Measurements from ENCODE around the gene NUCB1.
"Not testable (repeated sequence)": the region's sequence is repeated elsewhere in the genome, so short reads cannot be mapped to it uniquely, and the experiment has no call there.

NUCB1 gene

DNA sequence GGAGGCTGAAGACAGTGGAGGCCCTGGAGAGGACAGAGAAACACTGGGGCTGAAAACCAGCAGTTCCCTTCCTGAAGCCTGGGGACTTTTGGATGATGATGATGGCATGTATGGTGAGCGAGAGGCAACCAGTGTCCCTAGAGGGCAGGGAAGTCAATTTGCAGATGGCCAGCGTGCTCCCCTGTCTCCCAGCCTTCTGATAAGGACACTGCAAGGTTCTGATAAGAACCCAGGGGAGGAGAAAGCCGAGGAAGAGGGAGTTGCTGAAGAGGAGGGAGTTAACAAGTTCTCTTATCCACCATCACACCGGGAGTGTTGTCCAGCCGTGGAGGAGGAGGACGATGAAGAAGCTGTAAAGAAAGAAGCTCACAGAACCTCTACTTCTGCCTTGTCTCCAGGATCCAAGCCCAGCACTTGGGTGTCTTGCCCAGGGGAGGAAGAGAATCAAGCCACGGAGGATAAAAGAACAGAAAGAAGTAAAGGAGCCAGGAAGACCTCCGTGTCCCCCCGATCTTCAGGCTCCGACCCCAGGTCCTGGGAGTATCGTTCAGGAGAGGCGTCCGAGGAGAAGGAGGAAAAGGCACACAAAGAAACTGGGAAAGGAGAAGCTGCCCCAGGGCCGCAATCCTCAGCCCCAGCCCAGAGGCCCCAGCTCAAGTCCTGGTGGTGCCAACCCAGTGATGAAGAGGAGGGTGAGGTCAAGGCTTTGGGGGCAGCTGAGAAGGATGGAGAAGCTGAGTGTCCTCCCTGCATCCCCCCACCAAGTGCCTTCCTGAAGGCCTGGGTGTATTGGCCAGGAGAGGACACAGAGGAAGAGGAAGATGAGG, 26.4 kb upstream of the NUCB1 start:
- FAIRE-seq (no peak), DNase-seq (ENCODE audit: insufficient read length, low spot score) (no peak)

DNA sequence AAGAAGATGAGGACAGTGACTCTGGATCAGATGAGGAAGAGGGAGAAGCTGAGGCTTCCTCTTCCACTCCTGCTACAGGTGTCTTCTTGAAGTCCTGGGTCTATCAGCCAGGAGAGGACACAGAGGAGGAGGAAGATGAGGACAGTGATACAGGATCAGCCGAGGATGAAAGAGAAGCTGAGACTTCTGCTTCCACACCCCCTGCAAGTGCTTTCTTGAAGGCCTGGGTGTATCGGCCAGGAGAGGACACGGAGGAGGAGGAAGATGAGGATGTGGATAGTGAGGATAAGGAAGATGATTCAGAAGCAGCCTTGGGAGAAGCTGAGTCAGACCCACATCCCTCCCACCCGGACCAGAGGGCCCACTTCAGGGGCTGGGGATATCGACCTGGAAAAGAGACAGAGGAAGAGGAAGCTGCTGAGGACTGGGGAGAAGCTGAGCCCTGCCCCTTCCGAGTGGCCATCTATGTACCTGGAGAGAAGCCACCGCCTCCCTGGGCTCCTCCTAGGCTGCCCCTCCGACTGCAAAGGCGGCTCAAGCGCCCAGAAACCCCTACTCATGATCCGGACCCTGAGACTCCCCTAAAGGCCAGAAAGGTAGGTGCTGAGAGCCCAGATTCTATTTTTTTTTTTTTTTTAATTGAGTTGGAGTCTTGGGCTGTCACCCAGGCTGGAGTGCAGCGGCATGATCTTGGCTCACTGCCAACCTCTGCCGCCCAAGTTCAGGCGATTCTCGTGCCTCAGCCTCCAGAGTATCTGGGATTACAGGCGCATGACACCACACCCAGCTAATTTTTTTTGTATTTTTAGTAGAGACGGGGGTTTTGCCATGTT, 25.6 kb upstream of the NUCB1 start:
- FAIRE-seq (no peak), DNase-seq (ENCODE audit: insufficient read length, low spot score) (no peak)

DNA sequence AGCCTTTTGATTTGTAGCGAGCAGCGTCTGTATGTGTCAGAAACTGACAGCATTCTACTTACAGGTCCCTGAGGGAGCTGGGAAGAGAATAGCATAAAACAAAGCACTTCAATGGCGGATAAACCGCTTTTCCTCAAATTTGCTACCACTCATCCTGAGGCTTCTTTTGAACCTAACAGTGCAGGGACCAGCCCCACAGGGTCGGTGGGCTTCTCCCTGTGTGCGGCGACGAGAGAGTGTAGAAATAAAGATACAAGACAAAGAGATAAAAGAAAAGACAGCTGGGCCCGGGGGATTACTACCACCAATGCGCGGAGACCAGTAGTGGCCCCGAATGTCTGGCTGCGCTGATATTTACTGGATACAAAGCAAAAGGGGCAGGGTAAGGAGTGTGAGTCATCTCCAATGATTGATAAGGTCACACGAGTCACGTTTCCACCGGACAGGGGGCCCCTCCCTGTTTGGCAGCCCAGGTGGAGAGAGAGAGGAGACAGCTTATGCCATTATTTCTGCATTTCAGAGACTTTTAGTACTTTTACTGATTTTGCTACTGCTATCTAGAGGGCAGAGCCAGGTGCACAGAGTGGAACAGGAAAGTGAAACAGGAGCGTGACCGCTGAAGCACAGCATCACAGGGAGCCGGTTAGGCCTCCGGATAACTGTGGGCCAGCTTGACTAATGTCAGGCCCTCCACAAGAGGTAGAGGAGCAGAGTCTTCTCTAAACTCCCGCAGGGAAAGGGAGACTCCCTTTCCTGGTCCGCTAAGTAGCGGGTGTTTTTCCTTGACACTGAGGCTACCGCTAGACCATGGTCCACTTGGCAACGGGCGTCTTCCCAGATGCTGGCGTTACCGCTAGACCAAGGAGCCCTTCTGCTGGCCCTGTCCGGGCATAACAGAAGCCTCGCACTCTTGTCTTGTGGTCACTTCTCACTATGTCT, 23.8 kb upstream of the NUCB1 start:
- not testable (repeated sequence) for DNase-seq (ENCODE audit: insufficient read length, low spot score)
- FAIRE-seq: peak; percentile 80

DNA sequence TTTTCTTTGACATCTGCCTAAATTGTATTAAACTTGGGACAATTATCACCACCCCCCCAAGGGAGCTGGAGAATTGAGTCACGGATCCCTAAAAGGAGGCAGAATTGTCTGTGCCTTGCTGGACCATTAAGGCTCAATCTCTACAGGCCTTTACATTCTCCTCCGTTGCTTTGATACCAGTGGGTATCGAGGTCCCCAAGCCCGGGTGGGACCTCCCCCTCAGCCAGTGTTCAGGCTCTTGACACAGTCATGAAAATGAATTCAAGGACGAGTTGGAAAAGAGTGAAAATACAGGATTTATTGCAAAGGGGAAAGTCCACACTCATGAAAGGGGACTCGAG, 22.3 kb upstream of the NUCB1 start:
- DNase-seq (ENCODE audit: insufficient read length, low spot score): no peak
- no peak for FAIRE-seq

DNA sequence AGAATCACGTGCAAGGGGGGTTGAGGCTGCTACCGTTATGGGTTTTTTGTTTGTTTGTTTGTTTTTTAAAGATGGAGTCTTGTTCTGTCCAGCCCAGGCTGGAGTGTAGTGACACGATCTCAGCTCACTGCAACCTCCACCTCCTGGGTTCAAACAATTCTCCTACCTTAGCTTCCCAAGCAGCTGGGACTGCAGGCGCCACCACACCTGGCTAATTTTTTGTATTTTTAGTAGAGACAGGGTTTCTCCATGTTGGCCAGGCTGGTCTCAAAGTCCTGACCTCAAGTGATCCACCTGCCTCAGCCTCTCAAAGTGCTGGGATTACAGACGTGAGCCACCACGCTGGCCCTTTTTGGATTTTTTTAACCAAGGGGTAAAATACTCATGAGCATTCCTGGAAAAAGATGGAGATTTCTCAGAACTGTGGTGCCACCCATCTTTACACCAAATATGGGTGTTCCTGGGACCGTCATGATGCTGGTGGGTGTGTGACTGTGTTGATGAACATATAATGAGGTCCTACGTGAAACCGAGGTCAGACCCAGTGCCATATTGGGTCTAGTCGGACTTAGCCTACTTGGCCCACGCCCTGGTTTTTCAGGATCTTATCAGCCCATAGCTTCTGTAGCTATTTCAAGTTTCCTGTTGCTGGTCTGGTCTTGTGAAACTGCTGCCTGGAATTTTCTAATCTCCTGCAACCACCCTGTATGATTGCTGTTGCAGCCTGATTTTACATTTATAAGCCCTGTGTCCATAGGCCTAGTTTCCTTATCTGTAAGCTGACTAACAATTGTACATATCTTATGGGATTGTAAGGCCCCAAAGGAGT, 21.7 kb upstream of the NUCB1 start:
- DNase-seq (ENCODE audit: insufficient read length, low spot score) (no peak), FAIRE-seq (no peak)

DNA sequence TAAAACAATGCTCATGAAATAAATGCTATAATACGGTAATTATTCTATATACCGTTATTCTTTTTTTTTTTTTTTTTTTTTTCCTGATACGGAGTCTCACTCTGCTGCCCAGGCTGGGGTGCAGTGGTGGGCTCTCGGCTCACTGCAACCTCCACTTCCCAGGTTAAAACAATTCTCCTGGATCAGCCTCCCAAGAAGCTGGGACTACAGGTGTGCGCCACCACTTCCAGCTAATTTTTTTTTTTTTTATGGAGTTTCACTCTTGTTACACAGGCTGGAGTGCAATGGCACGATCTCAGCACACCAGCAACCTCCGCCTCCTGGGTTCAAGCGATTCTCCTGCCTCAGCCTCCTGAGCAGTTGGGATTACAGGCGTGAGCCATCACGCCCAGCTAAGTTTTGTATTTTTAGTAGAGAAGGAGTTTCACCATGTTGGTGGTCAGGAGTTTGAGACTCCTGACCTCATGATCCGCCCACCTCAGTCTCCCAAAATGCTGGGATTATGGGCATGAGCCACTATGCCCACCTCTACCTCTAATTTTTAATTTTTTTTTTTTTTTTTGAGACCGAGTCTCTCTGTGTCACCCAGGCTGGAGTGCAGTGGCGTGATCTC, 21.0 kb upstream of the NUCB1 start:
- DNase-seq (ENCODE audit: insufficient read length, low spot score) (no peak), FAIRE-seq (no peak)

DNA sequence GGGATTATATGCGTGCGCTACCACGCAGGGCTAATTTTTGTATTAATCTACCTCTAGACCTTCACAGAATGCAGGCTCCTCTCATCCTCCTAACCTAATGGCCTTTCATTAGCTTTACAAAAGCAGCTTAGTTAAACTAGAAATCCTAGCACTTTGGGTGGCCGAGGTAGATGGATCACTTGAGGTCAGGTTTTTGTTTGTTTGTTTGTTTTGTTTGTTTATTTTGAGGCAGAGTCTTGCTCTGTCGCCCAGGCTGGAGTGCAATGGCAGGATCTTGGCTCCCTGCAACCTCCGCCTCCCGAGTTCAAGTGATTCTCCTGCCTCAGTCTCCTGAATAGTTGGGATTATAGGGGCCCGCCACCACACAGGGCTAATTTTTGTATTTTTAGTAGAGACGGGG, 20.4 kb upstream of the NUCB1 start:
- DNase-seq (ENCODE audit: insufficient read length, low spot score); FAIRE-seq: not testable (repeated sequence)

DNA sequence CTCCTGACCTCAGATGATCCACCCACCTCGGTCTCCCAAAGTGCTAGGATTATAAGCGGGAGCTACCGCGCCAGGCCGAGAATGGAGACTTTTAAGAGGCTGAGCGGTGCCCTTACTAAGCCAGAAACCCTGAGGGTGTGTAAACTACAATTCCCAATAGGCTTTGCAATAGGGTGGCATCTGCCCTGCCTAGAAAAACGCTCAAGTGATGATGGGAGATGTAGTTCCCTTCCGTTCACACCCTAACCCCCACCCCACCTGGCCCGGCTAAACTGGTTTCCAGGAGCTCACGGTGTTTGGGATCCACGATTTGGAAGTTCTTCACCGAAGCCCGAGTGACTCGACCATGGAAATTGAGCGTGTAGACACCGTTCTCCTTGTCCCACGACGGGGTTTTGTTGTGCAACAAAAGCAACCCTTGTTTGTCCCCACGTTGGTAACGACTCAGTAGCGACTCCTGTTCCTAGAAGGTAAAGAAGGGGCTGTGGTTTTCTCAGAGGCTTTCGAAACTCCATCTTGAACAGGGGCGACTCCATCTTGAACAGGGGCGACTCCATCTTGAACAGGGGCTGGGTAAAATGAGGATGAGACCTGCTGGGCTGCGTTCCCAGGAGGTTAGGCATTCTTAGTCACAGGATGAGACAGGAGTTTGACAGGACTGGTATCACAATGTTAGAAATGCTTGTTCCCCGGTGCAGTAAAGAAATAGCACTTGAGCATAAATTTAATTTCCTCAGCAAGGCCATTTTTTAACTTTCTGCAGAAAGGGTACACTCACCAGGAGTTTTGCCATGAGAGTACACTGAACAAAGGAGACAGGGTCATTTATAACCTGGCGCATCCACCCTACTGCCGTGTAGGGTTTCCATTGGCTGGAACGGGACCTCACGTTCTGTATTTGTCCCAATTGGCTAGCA, 18.1 kb upstream of the NUCB1 start:
- FAIRE-seq (no peak), DNase-seq (ENCODE audit: insufficient read length, low spot score) (no peak)

DNA sequence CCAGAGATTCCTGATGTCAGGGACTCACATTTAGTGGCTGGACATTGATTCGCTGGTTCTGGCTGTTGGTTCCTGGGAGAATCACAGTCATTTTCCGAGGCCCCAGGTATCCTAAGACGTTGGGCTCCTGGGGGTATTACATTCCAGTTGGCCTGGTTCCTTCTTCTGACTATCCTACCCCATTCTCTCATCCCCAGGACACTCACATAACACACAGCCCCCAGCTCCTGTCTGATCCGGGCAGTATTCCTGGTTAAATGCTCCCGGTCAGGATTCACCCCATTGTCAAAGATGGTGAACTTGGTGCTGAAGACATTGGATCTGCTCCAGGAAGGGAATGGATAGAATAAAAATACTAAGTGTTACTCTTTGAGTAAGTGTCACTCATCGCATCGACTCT, 16.4 kb upstream of the NUCB1 start:
- DNase-seq (ENCODE audit: insufficient read length, low spot score) (no peak), FAIRE-seq (no peak)

DNA sequence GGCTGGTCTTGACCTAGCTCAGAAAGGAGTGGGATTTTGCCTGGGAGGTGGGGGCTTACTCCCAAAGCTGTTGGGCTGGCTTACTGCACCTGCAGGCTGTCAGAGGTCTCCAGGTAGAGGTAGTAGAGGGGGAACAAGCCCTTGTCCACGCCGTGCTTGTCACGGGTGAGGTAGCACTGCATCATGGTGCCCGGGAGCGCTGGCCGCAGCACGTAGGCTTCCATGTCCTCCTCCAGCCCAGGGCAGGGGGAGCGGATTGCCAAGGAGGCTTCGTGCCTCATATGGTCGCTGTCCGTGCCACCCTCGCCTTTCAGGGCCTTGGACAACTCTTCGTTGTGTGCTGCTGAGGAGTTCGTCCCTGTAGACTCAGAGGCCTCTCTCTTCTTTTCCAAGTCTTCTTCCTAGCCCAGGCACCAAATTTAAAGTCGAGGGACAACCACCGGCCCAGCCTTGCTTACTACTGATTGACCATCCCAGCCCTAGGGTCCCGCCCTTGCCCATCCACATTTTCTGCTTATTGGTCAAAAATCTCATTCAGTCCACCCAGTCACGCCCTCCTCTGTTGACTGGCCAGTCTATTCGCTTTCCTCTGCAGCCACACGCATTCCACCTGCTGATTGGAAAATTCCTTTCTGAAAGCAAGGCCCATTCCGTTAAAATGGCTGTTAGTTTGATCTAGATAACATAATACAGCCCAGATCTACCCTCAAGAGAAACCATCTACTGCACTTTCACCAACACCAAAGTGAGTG, 12.1 kb upstream of the NUCB1 start:
- FAIRE-seq: no peak
- DNase-seq (ENCODE audit: insufficient read length, low spot score): no peak

DNA sequence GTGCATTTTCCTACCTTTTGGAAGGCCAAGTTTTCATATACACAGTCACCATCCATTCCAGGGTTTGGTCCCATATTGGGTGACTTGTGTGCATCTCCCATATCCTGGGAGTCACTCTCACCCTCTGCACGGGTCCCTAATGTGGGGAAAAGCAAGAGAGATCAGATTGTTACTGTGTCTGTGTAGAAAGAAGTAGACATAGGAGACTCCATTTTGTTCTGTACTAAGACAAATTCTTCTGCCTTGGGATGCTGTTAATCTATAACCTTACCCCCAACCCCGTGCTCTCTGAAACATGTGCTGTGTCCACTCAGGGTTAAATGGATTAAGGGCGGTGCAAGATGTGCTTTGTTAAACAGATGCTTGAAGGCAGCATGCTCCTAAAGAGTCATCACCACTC, 10.6 kb upstream of the NUCB1 start:
- not testable (repeated sequence) for FAIRE-seq; DNase-seq (ENCODE audit: insufficient read length, low spot score)

DNA sequence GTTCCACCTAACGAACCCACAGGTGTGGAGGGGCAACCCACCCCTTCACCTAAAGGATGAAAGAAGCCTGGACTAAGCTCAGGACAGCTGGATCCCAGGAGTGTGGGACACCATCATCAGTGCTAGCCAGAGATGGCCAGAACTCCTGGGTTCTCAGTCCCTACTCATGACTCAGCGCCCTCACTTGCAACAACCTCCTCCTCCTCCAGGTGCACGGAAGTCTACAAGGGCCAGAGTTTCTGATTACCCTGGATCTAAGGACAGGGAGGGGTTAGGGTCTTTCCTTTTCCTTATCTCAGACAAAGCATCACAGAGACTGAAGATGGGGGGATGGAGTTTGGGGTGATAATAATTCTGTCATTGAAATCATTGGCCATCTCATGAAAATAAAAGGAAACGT, 9.6 kb upstream of the NUCB1 start:
- FAIRE-seq (no peak), DNase-seq (ENCODE audit: insufficient read length, low spot score) (no peak)

DNA sequence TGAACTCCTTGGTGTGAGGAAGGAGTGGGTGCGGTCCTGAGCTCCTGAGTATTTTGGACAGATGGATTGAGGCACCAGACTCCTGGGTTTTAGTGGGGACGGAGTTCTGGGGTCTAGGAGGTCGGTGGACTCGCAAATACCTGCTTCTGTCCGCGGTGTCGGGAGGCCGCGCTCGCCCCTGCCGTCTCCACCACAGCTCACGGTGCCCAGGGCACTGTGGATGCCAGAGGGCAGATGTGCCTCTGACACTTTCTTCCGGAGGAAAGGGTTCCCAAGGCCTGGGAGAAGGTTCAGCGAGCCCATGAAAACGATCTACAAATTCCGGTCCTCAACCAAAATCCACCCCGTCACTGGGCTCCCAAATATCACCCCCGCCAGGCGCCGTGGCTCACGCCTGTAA, 4.9 kb upstream of the NUCB1 start:
- DNase-seq (ENCODE audit: insufficient read length, low spot score) (no peak), FAIRE-seq (no peak)

DNA sequence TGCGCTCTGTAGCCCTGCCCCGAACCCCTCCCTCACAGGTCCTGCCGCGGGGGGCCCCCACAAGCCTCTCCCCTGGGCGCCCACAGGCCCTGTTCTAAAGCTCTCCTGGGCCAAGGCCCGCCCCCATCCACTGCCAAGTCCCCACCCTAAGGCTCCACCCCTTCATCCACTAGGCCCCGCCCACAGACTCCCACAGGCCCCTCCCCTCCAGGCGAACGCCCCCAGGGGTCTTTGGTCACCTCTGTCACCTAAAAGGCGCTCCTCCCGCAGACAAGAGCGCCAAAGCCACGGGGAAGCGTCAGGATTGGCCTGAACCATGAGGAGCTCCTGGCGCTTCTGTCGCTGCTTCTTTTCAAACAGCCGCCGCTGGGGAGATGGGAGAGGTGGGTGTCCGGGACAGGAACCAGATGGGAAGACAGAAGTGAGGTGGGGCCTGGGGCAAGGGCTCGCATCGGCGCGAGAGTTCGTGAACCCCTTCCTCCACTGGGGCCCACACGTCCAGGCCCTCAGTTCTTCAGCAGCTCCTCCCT, 3.9 kb upstream of the NUCB1 start:
- DNase-seq (ENCODE audit: insufficient read length, low spot score): no peak
- no peak for FAIRE-seq

DNA sequence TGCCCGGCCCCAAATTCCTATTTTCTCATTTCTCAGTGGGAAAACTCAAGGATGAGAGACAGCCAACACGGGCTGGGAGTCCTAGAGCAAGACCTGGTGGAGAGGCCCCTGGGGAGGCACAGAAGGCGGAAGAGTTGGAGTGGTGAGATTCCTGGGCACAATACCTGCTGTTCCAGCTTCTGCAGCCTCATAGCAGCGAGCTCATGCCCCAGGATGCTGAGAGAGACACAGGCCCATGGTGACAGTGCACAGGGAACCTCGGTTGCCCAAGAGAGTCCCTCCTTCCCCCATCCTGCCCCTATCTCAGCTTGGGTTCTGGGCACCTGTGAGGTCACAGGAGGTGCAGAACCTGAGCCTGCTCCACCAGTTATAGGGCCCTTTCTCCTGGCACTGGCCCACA, 2.9 kb upstream of the NUCB1 start:
- no peak for DNase-seq (ENCODE audit: insufficient read length, low spot score)
- no peak for FAIRE-seq

DNA sequence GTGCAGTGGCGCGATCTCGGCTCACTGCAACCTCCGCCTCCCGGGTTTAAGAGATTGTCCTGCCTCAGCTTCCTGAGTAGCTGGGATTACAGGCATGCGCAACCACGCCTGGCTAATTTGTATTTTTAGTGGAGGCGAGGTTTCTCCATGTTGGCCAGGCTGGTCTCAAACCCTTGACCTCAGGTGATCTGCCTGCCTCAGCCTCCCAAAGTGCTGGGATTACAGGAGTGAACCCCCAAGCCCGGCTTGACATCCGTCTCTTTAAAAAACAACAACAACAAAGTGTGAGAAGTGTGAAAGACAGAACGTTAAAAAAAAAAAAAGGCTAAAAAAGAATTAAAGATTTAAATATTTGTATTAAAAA, 744 bp upstream of the NUCB1 start:
- FAIRE-seq: not testable (repeated sequence)

DNA sequence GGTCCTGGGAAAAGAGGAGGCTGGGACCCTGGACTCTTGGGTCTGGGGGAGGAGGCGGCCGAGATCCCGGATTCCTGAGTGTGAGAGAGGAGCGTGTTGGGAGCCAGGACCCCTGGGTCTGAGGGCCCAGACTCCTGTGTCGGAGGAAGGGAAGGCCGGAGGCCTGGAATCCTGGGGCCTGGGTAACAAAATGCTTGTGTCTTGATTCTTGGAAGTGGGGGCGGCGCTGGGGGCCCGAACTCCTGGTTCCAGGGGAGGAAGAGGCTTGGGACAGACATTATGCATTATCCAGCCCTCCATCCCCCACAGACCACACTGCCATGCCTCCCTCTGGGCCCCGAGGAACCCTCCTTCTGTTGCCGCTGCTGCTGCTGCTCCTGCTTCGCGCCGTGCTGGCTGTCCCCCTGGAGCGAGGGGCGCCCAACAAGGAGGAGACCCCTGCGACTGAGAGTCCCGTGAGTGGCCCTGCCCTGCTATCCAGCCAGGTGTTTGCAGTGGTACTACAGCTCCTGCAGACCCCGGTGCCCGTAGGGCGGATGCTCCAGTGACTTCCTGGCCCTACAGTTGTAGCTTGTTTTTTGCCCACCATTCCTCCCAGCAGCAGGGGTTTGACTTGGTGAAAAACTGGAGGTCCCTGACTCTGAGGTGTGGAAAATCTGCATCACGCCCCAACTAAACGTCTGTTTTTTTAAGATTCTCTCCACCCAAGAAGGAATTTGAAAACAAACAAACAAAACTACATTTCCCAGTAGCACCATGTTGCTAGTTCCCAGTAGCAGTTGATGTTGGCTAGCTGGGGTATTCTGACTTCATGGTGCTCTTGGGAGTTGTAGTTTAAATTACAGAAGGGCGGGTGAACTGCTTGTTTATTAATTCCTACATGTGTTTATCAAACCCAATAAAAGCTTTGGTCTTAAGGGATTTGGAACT, 630 bp downstream of the NUCB1 start:
- DNase-seq (ENCODE audit: insufficient read length, low spot score) (peak; percentile 65), FAIRE-seq (peak; percentile 90)

More for the DNA sequence above, 744 bp upstream of the NUCB1 start:
- DNase-seq (ENCODE audit: insufficient read length, low spot score): not testable (repeated sequence)
